Neural cell (in vitro differentiated cells): ENCODE results near the gene FYN. TPM values are rescaled to one million over a fixed set of nuclear protein-coding genes. Genes with fewer than 3 reads are reported as not detected.

Source experiments
- H2AFZ ChIP-seq: fragments of 200-600, 300-800 bp; sonication (generic), shearing (Covaris generic); 2 replicates; pipeline ENCODE4 v1.6.0; 2014; ENCODE audit warnings: low read depth, mild to moderate bottlenecking, antibody characterized with exemption, low read length, moderate library complexity
- H3F3A ChIP-seq: fragments of 200-600 bp; shearing (Covaris generic); 2 replicates; pipeline ENCODE4 v1.6.1; 2016; ENCODE audit warnings: mild to moderate bottlenecking, moderate library complexity, mixed read lengths, antibody characterized with exemption, low read length; ENCODE audit not compliant: insufficient read depth, poor library complexity, severe bottlenecking
- H3K27ac ChIP-seq: fragments of 200-600, 300-800 bp; sonication (generic), shearing (Covaris generic); 2 replicates; pipeline ENCODE4 v1.5.1; 2014; ENCODE audit warnings: mild to moderate bottlenecking, low read length, moderate library complexity
- H3K27me3 ChIP-seq: fragments of 300-800, 200-600 bp; sonication (generic), shearing (Covaris generic); 2 replicates; pipeline ENCODE4 v1.6.0; 2014; ENCODE audit warnings: mild to moderate bottlenecking, low read depth, low read length, moderate library complexity; ENCODE audit not compliant: insufficient read depth
- H3K36me3 ChIP-seq: fragments of 300-800, 200-600 bp; sonication (generic), shearing (Covaris generic); 2 replicates; pipeline ENCODE4 v1.5.1; 2014; ENCODE audit warnings: mild to moderate bottlenecking, antibody characterized with exemption, low read length, moderate library complexity; ENCODE audit not compliant: insufficient read depth
- H3K4me2 ChIP-seq: fragments of 300-800, 200-600 bp; sonication (generic), shearing (Covaris generic); 2 replicates; pipeline ENCODE4 v1.6.0; 2014; ENCODE audit warnings: mild to moderate bottlenecking, low read length
- H3K4me3 ChIP-seq: fragments of 300-800, 200-600 bp; sonication (generic), shearing (Covaris generic); 2 replicates; pipeline ENCODE4 v1.5.1; 2014; ENCODE audit warnings: mild to moderate bottlenecking, low read length, moderate library complexity
- H3K79me2 ChIP-seq: fragments of 200-600 bp; shearing (Covaris generic); replicated peaks from 2 replicates; pipeline ENCODE4 v1.6.0; 2014; ENCODE audit warnings: mild to moderate bottlenecking, low read length, moderate library complexity; ENCODE audit not compliant: insufficient read depth
- H3K9ac ChIP-seq: fragments of 300-800, 200-600 bp; sonication (generic), shearing (Covaris generic); 2 replicates; pipeline ENCODE4 v1.6.1; 2016; ENCODE audit warnings: mild to moderate bottlenecking, low read length, mixed read lengths
- H3K9me2 ChIP-seq: fragments of 200-600 bp; shearing (Covaris generic); 2 replicates; pipeline ENCODE4 v1.6.1; 2016; ENCODE audit warnings: mild to moderate bottlenecking, low read length, mixed read lengths; ENCODE audit not compliant: insufficient read depth
- H3K9me3 ChIP-seq: fragments of 200-600, 300-800 bp; sonication (generic), shearing (Covaris generic); 2 replicates; pipeline ENCODE4 v1.6.1; 2016; ENCODE audit warnings: mild to moderate bottlenecking, mixed run types, low read length, moderate library complexity, mixed read lengths
- H4K20me1 ChIP-seq: fragments of 200-600 bp; shearing (Covaris generic); 2 replicates; pipeline ENCODE4 v1.6.1; 2016; ENCODE audit warnings: mild to moderate bottlenecking, mixed run types; ENCODE audit not compliant: insufficient read depth
- EP300 ChIP-seq: fragments of 450-650 bp; conservative IDR thresholded peaks from 2 replicates; pipeline ENCODE4 v1.6.1; 2014; ENCODE audit warnings: antibody characterized with exemption, mild to moderate bottlenecking, moderate library complexity; ENCODE audit not compliant: poor library complexity, severe bottlenecking
- EZH2 ChIP-seq: fragments of 200-600, 300-800 bp; shearing (Covaris generic), sonication (generic); IDR thresholded peaks from 2 replicates; pipeline ENCODE4 v1.6.1; 2014; ENCODE audit warnings: antibody characterized with exemption, low read length, borderline replicate concordance, mild to moderate bottlenecking; ENCODE audit not compliant: insufficient read depth, poor library complexity, severe bottlenecking
- MXI1 ChIP-seq: fragments of 450-650 bp; conservative IDR thresholded peaks from 2 replicates; pipeline ENCODE4 v1.6.1; 2014; ENCODE audit warnings: antibody characterized with exemption, mild to moderate bottlenecking; ENCODE audit not compliant: poor library complexity, severe bottlenecking
- POLR2AphosphoS5 ChIP-seq: IDR thresholded peaks from 2 replicates; pipeline ENCODE4 v1.6.1; 2012
- RAD21 ChIP-seq: fragments of 450-650 bp; conservative IDR thresholded peaks from 2 replicates; pipeline ENCODE4 v1.6.1; 2014; ENCODE audit warnings: antibody characterized with exemption, mild to moderate bottlenecking, moderate library complexity
- SMC3 ChIP-seq: fragments of 450-650 bp; conservative IDR thresholded peaks from 2 replicates; pipeline ENCODE4 v1.6.1; 2014; ENCODE audit warnings: antibody characterized with exemption, mild to moderate bottlenecking, moderate library complexity; ENCODE audit not compliant: poor library complexity
- TAF1 ChIP-seq: IDR thresholded peaks from 2 replicates; pipeline ENCODE4 v1.6.1; 2012; ENCODE audit warnings: low read depth
- polyA plus RNA-seq: library from polyadenylated mRNA; depleted of rRNA; stranded (reverse); fragments of >200 nt; gene quantifications from 2 replicates; pipeline ENCODE4 v1.2.3, GENCODE V29; 2014
- TF ChIP-seq, protein P1 (sequence below): IDR thresholded peaks from 2 replicates; pipeline ENCODE4 v1.6.1; 2012; ENCODE audit warnings: borderline replicate concordance
- TF ChIP-seq, protein P2 (sequence below): fragments of 450-650 bp; IDR thresholded peaks from 2 replicates; pipeline ENCODE4 v1.5.1; 2014; ENCODE audit warnings: antibody characterized with exemption, mild to moderate bottlenecking, moderate library complexity; ENCODE audit not compliant: poor library complexity, severe bottlenecking

FYN gene
- polyA plus RNA-seq, 1 donor from 2014 or later: 277 TPM

DNA sequence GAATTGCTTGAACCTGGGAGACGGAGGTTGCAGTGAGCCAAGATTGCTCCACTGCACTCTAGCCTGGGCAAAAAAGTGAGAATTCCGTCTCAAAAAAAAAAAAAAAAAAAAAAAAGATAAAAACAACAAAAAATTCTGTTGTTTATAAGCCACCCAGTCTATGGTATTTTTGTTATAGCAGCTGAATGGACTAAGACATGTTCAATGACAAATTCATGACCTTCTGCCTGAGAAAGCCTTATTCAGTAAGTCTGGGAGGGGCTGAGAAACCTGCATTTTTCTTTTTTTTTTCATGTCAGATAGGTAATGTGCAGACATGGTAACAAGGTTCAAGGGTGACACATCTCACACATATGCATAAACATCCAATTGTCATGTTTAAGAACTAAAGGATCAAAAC, 227.2 kb downstream of the FYN start:
- Histone ChIP-seq H3F3A (no peaks in the 10 kb centered on the region), H3K4me2 (no peak overlapping the region), H3K27me3 (no peaks in the 10 kb centered on the region), H3K79me2 (no peaks in the 10 kb centered on the region), H4K20me1 (no peaks in the 10 kb centered on the region), H2AFZ (no peak overlapping the region), H3K27ac (no peak overlapping the region), H3K9me3 (no peaks in the 10 kb centered on the region), H3K36me3 (peaks cover 3% of the 10 kb centered on the region), H3K9ac (no peak overlapping the region), H3K4me3 (no peak overlapping the region), H3K9me2 (no peaks in the 10 kb centered on the region)
- TF ChIP-seq EZH2 (no peak), MXI1 (no peak), TAF1 (no peak), EP300 (no peak), RAD21 (no peak), SMC3 (no peak), POLR2AphosphoS5 (no peak)
- TF ChIP-seq, protein P1, sequence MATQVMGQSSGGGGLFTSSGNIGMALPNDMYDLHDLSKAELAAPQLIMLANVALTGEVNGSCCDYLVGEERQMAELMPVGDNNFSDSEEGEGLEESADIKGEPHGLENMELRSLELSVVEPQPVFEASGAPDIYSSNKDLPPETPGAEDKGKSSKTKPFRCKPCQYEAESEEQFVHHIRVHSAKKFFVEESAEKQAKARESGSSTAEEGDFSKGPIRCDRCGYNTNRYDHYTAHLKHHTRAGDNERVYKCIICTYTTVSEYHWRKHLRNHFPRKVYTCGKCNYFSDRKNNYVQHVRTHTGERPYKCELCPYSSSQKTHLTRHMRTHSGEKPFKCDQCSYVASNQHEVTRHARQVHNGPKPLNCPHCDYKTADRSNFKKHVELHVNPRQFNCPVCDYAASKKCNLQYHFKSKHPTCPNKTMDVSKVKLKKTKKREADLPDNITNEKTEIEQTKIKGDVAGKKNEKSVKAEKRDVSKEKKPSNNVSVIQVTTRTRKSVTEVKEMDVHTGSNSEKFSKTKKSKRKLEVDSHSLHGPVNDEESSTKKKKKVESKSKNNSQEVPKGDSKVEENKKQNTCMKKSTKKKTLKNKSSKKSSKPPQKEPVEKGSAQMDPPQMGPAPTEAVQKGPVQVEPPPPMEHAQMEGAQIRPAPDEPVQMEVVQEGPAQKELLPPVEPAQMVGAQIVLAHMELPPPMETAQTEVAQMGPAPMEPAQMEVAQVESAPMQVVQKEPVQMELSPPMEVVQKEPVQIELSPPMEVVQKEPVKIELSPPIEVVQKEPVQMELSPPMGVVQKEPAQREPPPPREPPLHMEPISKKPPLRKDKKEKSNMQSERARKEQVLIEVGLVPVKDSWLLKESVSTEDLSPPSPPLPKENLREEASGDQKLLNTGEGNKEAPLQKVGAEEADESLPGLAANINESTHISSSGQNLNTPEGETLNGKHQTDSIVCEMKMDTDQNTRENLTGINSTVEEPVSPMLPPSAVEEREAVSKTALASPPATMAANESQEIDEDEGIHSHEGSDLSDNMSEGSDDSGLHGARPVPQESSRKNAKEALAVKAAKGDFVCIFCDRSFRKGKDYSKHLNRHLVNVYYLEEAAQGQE: no peak
- TF ChIP-seq, protein P2, sequence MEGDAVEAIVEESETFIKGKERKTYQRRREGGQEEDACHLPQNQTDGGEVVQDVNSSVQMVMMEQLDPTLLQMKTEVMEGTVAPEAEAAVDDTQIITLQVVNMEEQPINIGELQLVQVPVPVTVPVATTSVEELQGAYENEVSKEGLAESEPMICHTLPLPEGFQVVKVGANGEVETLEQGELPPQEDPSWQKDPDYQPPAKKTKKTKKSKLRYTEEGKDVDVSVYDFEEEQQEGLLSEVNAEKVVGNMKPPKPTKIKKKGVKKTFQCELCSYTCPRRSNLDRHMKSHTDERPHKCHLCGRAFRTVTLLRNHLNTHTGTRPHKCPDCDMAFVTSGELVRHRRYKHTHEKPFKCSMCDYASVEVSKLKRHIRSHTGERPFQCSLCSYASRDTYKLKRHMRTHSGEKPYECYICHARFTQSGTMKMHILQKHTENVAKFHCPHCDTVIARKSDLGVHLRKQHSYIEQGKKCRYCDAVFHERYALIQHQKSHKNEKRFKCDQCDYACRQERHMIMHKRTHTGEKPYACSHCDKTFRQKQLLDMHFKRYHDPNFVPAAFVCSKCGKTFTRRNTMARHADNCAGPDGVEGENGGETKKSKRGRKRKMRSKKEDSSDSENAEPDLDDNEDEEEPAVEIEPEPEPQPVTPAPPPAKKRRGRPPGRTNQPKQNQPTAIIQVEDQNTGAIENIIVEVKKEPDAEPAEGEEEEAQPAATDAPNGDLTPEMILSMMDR: no peak

DNA sequence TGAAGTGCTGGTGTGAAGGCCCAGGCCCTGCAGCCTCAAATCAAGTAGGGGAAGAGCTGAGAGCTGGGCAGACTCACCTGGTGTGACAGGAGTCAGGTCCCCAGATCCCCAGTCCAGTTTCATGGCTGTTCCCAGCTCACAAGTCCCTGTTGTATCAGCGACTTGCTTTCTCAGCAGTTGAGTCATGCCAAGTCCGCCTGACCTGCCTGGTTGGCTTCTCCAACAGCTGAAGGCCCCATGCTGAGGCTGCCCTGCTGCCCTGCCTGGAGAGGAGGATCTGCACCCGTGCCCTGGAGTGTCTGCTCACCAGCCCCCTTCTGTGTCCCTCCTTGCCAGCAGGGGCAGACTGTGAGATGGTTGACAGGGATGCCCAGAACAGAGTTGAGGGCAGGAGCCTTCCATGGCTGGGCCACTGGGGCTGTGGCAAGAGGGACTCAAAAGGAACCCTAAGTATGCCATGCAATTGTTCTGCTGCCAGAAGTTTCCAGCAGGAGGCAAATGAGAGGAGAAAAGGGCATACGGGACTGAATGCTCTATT, 228.3 kb downstream of the FYN start:
- Histone ChIP-seq H3F3A (no peaks in the 10 kb centered on the region), H2AFZ (no peak overlapping the region), H3K79me2 (no peaks in the 10 kb centered on the region)

More for the DNA sequence above, 228.3 kb downstream of the FYN start:
- H3K36me3 ChIP-seq: peaks cover 3% of the 10 kb centered on the region
- H3K9me3 ChIP-seq: no peaks in the 10 kb centered on the region
- H3K27ac ChIP-seq: no peak overlapping the region
- no peak overlapping the region for H3K4me3 ChIP-seq
- no peak for TF ChIP-seq POLR2AphosphoS5
- no peaks in the 10 kb centered on the region for H3K27me3 ChIP-seq
- no peaks in the 10 kb centered on the region for H3K9me2 ChIP-seq
- H3K4me2 ChIP-seq: no peak overlapping the region
- H4K20me1 ChIP-seq: no peaks in the 10 kb centered on the region
- H3K9ac ChIP-seq: no peak overlapping the region
